HG03097 (cell line): ENCODE results near the gene TNKS1BP1.

ENCODE experiments used
- ATAC-seq: cut with Tn5 transposase; IDR thresholded peaks from one replicate; pipeline ENCODE4 v1.9.1; 2021; ENCODE audit not compliant: unreplicated experiment, low FRiP score

Gene TNKS1BP1

DNA sequence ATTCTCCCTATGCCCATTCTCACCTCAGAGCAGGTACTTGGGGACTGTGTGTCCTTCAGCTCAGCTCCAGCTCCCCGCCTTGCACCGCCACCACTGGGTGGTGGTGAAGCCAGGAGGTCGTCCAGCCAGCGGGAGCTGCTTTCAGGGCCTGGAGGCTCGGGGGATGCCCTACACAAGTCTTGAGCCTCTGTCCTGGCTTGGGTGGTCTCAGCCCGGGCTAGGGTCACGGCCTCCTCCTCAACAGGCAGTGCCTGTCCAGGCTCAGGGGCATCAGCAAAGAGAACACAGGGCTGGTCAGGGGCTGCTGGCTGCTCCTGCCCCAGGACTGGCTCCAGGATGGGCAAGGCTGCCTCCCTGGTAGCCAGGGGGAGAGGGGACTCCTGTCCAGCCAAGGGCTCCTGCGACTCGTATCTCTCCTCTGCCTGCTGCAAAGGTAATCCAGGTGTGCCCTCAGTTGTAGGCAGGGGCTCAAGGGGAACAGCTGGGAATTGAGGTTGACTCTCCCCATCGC is 12.2 kb downstream of the TNKS1BP1 start:
- ATAC-seq: no peak

DNA sequence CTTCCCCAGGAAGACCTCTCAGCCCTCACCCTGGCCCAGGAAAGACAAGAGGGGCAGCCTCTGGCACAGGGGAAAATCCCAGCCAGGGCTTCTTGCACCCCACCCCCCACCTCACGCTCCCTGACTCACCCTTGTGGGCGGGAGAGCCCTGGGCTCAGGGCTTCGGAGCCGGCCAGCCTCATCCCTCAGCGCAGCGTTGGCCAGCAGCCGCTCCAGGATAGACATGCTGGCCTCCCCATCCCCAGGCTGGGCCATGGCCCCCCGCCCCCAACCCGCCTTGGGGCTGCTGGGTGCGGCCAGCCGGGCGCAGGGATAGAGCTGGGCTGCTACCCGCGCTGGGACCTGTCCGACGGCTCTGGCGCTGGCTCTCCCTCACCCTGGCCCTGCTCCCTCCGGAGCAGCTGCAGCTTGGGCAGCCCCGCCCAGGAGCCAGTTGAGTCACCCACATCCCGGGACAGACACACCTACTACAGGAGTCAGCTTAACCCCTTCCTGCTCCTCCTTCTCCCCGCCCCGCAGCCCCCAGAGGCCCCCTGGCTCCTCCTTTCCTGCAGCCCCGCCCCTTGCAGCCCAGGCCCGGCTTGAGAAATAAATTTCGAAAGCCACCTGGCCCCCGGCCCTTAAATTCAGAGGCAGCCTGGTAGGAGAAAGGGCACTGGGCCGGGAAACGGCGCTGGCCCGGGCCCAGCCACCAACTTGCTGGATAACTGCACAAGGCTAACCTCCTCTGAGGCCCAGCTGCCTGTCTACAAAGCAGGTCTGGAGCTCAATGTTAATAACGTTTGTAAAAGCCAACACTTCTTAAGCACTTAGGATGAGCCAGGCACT is 13.4 kb downstream of the TNKS1BP1 start:
- peak; percentile 99 for ATAC-seq

DNA sequence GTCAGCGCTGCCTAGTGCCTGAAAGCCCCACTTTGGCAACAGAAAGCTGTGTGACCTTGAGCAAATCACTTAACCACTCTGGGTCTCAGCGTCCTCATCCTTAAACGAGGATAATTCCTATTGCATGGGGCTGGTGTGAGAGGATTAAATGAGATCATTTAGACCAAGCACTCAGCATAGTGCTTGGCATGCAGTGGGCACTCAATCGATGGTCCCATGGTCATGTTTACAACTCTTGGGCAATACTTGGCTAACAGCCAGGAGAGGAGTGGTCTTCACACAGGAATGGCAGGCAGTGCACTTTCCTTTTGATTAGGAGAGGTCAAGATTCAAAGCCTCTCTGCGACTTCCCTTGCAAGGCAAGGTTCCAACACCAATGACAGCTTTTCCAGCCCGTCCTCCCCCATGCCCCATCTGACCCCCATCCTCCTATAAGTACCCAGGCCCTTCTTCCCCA is 14.1 kb downstream of the TNKS1BP1 start:
- ATAC-seq: no peak

DNA sequence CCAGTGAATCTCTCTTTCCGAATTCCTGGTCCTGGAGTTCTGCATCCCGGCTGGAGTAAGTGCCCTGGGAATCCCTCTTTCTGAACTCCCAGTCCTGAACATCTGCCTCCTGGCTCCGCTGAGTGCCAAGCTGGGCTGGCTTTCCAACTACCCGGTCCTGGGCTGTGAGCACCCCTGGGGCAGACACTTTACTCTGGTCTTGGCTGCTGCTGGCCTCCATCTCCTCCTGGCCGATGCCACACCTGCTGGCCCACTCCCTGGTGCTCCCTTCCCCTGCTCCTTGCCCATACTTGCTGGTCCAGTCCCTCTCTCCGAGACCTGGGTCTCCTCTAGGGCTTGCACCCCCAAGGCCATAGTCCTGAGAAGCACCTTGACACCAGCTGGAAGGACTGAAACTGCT is 14.7 kb downstream of the TNKS1BP1 start:
- no peak for ATAC-seq

DNA sequence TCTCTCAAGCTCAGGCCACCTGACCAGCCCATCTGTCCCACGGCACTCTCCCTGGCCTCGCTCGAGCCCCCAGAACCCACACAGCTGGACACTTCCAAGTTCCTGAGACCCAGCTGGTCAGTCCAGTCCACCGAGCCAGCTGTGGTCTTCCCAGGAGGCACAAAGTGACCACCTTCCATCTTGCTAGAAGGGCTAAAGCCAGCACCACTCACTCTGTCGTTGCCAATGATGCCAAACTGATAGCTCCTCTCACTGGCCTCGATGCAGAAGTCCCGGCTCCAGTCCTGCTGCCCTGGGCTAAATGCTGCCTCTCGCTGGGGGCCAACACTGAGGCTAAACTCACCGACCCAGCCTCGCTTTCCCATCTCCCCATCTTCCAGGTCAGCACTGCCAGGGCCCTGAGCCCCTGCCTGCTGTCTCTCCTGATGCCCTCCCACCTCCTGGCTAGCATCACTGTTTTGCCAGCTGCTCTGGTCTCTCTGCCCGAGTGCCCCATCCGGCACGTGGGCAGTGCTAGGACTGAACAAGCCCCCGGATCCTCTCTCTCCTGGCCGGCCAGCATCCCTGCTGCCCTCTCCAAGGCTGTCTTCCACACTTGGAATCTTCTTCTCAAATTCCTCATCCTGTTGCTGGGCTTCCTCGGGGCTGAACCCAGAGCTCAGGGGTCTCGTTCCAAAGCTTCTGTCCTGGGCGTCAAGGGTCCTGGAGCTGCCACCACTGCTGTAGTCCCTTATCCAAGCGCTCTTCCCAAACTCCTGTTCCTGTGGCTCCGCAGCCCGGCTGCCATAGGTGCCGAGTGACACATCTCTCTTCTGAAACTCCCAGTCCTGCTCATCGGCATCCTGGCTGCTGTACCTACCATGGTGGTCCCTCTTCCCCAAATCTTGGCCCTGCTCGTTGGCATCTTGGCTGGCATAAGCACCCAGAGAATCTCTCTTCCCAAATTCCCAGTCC is 15.4 kb downstream of the TNKS1BP1 start:
- no peak for ATAC-seq

DNA sequence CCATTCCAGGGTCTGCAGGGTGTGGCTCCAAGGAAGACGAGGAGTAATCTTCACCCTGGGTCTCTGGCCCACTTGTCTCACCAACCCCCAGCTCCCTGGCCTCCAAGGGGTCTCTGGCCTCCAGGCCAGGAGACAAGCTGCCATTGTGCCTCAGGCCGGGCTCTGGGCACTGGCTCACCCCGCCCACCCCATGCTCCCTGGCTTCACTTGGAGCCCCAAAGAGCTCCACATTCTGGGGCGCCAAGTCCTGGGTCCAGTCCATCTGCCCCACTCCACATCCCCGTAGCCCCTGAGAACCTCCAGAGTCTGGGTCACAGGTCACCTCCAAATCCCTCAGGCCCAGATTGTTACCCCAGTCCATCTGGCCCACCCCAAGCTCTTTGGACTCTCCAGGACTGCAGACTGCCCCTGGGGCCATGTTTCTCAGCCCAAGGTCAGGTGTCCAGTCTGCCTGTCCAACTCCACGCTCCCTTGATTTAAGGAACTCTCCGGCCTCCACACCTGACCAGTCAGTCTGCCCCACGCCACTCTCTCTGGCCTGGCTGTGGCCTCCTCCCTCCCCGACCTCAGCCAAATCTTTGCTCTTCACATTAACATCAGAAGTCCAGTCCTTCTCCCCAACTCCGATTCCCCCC is 16.2 kb downstream of the TNKS1BP1 start:
- ATAC-seq: no peak

DNA sequence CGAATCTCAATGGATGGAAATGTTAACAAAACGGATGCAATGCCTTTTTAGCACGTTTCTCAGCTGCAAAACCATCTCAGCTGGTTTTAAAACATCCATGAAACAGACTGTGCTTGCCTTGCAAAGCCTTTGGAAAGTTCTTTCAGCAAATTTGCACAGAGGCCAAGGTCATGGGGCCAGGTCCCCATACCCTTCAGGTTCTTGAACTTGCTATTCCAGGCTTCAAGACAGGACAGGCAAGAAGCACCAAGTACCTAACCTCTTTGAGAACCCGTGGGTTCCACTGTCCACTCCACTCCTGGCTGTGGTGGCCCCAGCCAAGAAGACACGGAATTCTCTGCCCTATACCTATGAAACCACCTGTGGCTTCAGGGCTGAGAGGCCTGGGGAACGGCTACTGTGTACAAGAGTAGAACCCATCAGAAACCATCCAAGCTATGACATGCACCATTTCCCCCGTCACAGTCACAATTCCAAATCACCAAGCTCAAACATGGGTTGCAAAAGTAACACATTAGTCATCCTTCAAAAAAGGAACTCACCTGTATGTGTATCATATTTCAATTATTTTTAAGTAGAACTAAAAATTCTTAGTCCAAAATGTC is 17.0 kb downstream of the TNKS1BP1 start:
- no peak for ATAC-seq

DNA sequence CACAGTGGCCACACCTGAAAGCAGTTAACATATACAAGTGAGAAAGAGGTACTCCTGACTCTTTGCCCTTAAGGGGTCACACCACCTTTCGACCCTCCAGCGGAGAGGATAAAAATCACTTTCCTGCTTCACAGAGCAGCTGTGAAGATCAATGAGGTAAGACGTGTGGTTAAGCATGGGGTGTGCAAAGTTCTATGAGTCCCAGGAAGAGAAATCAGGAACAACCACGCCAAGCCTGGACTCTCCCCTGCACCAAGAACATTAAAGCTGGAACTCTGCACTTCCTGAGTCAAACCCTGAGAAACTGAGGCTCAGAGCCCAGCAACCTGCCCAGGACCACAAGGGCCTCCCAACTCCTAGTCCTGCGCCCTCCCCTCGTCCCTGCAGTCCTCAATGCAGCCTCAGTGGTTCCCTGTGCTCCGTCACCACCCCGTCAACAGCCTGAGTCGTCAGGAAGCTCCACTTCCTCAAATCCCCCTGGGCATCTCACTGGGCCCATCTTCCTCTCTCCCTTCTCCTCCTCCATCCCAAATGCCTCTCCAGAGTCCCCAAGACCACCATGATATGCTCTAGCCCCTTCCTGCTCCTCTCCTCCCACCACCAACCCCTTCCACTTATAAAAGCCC is 17.7 kb downstream of the TNKS1BP1 start:
- no peak for ATAC-seq

DNA sequence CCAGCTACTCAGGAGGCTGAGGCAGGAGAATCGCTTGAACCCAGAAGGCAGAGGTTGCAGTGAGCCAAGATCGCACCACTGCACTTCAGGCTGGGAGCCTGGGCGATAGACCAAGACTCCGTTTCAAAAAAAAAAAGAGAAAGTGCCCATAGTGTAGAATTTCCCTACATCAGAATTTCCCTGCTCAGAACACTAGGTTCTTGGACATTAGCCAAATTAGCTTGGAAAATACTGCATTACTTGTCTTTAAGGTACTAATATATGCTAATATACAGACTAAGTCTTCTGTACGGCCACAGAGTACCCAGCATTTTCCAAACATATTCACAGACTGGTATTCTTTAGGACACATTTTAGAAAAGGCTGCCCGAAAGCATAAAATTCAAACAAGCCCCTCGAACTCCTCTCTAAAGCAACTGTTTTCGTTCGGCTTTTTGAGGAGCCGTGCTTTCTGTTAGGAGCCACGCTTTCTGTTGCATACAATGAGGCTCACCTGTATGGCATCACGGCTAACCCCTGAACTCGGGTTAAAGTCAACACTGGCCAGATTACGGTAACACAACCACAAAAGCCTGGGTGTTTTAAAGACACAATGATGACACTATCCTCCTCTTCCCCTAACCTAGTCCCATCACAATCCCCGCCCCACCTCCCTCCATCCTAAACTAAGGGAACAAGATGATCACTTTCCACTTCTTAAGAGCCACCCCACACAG is 18.4 kb downstream of the TNKS1BP1 start:
- ATAC-seq: no peak

DNA sequence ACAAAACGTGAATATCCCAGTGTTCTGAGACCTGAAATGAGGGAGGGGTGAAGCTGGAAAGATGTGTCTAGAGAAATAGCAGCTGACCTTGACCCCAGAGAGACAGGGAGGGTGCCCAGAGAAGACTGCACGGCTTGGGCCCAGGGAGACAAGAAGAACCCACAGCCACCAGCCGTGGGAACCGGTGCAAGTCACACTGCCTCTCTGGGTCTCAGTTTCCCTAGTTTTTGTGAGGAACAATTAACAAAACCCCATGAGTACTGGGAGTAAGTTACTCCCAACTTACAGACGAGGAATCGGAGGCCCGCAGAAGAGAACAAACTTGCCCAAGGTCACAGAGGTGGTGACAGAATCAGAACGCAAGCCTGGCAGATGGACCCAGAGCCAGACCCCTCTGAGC is 19.2 kb downstream of the TNKS1BP1 start:
- no peak for ATAC-seq

DNA sequence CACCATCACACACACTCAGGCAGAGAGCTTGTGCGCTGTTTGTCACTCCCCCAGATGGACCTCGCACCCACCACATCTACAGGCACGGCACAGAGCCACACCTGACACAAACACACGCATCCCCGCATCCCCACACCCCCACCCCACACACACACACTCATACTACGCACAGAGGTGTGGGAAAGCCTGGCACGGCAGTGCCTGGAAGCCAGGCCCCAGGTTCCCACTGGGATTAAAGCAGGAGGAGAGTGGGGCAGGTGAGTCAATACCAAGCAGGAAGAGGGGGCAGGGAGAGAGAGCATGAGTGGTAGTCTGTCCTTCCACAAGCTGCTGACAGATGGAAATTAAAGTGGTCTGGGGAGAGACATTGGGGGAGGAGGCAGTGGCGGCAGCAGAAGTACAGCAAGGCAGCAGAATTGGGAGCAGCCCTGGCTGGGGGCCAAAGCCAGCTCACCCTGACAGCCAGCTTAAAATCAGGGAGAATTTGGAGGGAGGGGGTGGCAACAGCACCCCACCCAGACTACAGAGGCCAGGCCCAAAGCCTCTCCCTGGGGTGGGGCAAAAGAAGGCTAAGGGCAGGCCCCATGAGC is 20.7 kb downstream of the TNKS1BP1 start:
- ATAC-seq: no peak

DNA sequence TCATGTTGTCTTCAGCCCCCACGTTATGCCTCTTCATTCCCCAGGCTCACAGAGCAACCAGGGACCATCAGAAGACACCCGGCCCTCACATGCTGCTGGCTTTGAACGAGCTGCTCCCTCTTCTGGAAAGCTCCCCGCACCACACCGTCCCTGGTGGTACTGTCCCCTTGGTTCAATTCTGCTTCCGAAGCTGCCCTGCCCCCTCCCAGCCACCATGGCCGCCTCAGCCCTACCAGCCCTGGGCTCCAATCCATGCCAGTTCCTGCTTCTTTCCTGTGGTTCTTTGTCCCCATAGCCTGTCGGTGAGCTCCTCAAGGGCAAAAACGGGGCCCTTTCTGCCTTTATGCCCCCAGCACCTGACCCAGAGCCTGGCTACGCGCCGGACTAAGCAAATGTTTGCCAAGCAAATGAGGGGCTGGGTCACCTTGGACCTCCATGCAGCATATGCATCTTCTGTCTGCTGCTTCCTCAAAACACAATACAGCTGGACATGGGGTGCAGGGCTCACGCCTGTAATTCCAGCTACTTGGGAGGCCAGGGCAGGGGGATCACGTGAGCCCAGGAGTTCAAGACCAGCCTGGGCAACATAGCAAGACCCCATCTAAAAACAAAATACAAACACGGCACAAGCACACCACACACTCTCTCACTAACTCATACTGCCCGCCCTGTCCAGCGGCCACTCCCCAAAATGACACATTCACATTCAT is 21.3 kb downstream of the TNKS1BP1 start:
- ATAC-seq: no peak

DNA sequence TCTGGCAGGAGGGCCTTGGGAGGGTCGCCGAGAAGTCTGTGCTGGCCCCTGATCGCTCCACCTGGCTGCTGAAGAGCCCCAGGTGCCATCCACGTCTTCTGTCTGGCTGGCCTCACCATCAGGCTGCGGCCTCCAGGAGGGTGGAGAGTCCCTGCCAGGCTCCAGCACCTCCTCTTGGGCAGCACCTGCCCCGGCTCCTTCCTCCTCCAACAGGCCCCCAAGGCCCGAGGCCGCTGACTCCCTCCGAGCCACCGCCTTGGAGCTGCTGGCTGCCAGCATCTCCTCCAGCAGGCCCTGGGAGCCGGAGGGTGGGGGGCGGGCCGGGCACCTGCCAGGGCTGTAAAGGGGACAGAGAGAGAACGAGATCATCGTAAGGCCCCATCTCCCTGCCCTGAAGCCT is 22.3 kb downstream of the TNKS1BP1 start:
- no peak for ATAC-seq

DNA sequence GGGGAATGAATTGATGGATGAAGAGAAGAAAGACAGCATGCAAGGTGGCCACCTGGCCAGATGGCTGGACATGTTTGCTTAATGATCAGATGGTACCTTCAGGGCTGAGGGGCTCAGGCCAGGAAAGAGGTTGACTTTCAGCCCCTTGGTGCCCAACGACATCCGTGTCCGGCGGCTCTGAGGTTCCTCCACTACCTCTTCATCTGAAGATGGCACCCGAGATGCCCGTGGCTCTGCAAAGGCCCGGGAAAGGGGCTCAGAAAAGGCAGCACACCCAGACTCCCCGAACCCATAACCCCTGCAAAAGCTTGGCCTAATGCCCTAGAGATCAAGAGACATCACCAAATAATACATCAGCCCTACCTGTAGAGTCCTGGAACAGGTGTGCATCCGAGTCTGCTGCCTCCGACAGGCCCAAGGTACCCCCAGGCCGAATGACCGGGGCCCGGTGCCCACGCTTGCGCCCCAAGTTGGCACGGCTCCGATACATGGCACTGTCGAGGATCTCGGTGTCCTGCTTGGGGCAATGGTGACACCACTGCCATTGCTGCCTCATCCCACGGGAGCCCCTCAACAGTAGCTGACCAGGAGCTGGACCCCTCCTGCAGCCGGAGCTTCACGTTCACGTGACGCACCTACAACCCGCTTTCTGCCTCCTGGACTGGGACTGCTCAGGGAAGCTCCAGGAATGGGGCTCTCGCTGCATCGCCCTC is 22.9 kb downstream of the TNKS1BP1 start:
- no peak for ATAC-seq

DNA sequence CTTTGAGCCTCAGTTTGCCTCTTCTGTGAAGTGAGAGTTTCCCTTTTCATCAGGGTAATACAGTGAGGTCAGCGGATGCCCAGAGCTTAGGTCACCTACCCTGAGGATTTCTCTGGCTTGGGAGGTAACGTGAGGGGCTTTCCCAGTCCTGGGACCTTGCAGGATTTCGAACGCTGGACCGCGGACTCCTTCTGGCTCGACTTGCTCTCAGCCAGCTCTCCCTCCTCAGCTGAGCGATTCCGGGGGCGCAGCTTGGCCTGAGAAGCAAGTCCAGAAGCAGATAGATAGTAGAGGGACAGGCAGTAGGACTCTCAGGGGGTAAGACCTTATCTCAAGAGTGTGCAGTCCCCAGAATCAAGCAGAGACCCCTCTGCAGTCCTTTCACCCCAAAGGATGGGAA is 24.0 kb downstream of the TNKS1BP1 start:
- ATAC-seq: no peak

DNA sequence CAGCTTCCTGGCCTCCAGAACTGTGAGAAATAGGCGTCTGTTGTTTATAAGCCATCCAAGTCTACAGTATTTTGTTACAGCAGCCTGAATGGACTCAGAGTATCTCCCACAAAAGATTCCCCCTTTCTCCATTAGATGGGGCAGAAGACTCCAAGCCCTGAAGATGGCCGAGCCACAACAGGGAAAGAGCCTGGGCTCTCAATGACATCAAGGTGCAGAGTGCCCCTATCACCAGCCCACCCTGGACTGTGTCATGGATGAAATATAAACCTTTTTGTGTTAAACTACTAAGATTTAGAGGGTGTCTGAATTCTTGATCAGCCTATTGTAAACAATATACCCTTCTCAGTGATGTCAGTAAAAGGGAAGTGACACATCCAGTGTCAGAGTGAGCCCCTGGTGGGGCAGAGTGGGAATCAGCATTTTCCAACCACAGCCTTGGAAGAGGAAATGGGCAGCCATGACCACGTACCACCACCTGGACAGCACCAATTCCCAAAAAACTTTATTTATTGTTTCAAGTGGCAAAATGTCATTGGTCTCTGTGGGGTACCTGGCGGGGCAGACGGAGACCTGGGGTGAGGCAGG is 25.5 kb downstream of the TNKS1BP1 start:
- no peak for ATAC-seq

DNA sequence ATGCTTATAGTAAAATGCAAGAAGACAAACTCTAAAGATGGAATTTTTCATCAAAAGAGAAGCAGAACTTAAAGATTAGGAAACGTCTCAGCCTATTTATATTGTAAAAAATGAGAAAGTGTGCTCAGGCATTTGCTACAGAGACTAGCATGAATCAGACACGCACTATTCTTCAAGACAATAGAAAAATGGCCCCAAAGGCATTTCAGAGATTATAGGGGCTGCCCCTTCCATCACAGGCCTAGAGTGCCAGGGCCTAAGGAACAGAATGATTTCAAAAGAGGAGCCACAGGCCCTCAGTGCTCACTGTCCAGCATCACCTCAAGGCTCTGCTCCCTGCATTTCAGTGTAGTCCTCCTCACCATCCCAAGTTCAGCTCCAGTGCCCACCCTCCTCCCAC is 27.5 kb downstream of the TNKS1BP1 start:
- ATAC-seq: no peak
